H1 (cell line): ENCODE data around the gene LCLAT1. TPM values are rescaled to one million over a fixed set of nuclear protein-coding genes. Genes with fewer than 3 reads are reported as not detected.
A peak's percentile ranks its signal among the peaks of the same experiment; 100 is the strongest.

ENCODE experiments used
- CTCF ChIA-PET: fragments of 300-600 bp; sonication (Branson Sonifier 250); formaldehyde crosslinking; loops from one replicate; lab custom pipeline; 2021; ENCODE audit not compliant: partially characterized antibody; lab: Charles Lee
- POLR2A ChIA-PET: fragments of 300-600 bp; sonication (Branson Sonifier 250); formaldehyde crosslinking; loops from one replicate; lab custom pipeline; 2021; ENCODE audit warnings: inconsistent platforms; ENCODE audit not compliant: partially characterized antibody; lab: Charles Lee
- DNase-seq, 2 experiments: peaks; one replicate each; pipeline versions ENCODE4 v3.0.0 to v3.0.0-alpha.2; 2010 to 2022; ENCODE audit warnings: low spot score in 2 of 2, low read depth in 1 of 2, mixed read lengths in 1 of 2
- FAIRE-seq: peaks from 2 replicates; lab custom pipeline; 2011; peaks lifted over from hg19 to GRCh38; lab: Jason Lieb, UNC
- H2AFZ ChIP-seq: 2 replicates; pipeline ENCODE4 v1.8.1; 2012; ENCODE audit warnings: low read length, inconsistent platforms
- H2AK5ac ChIP-seq: 2 replicates; pipeline ENCODE4 v1.6.1; 2013; ENCODE audit warnings: low read depth, low read length
- H2BK120ac ChIP-seq: replicated peaks from 2 replicates; pipeline ENCODE3; 2013; ENCODE audit warnings: low read depth, low read length, inconsistent platforms
- H2BK12ac ChIP-seq: 2 replicates; pipeline ENCODE4 v1.6.1; 2013; ENCODE audit warnings: low read depth, low read length
- H2BK15ac ChIP-seq: 2 replicates; pipeline ENCODE4 v1.6.1; 2013; ENCODE audit warnings: low read length
- H2BK20ac ChIP-seq: 2 replicates; pipeline ENCODE4 v1.6.1; 2013; ENCODE audit warnings: low read length
- H2BK5ac ChIP-seq: 2 replicates; pipeline ENCODE4 v1.6.1; 2013; ENCODE audit warnings: low read depth, low read length
- H3K14ac ChIP-seq: 2 replicates; pipeline ENCODE4 v1.6.1; 2013; ENCODE audit warnings: inconsistent platforms; ENCODE audit not compliant: insufficient read length
- H3K18ac ChIP-seq: 2 replicates; pipeline ENCODE4 v1.6.1; 2013; ENCODE audit warnings: low read length; ENCODE audit errors: extremely low read depth
- H3K23ac ChIP-seq: 2 replicates; pipeline ENCODE4 v1.6.1; 2013; ENCODE audit warnings: inconsistent platforms; ENCODE audit not compliant: insufficient read length
- H3K23me2 ChIP-seq: 2 replicates; pipeline ENCODE4 v1.6.1; 2013; ENCODE audit warnings: low read depth, low read length
- H3K27ac ChIP-seq: 2 replicates; pipeline ENCODE4 v1.6.1; 2011; ENCODE audit warnings: low read depth, low read length, inconsistent platforms
- H3K27me3 ChIP-seq, 4 experiments: replicated peaks in 1 of 4; 1 replicate in 1 of 4; 2 replicates in 3 of 4; pipeline versions ENCODE4 v1.6.1 to v1.8.1; 2011 to 2013; ENCODE audit warnings: low read length in 3 of 4, mild to moderate bottlenecking in 3 of 4, inconsistent platforms in 2 of 4, mixed read lengths in 2 of 4, moderate library complexity in 1 of 4; ENCODE audit not compliant: control insufficient read depth in 3 of 4, insufficient read depth in 3 of 4; ENCODE audit errors: extremely low read depth in 1 of 4
- H3K36me3 ChIP-seq, 4 experiments: 2 replicates each; pipeline versions ENCODE4 v1.6.1 to v1.8.1; 2011 to 2013; ENCODE audit warnings: mild to moderate bottlenecking in 4 of 4, low read length in 3 of 4, moderate library complexity in 2 of 4, control low read depth in 1 of 4, inconsistent platforms in 1 of 4; ENCODE audit not compliant: insufficient read depth in 4 of 4, control insufficient read depth in 2 of 4
- H3K4ac ChIP-seq: replicated peaks from 2 replicates; pipeline ENCODE3; 2013; ENCODE audit warnings: low read length, low read depth, mixed read lengths, inconsistent platforms; ENCODE audit not compliant: insufficient read length
- H3K4me1 ChIP-seq, 4 experiments: replicated peaks in 1 of 4; 1 replicate in 1 of 4; 2 replicates in 3 of 4; pipeline versions ENCODE4 v1.6.1 to v1.8.1; 2011 to 2013; ENCODE audit warnings: low read length in 3 of 4, inconsistent platforms in 2 of 4, mixed read lengths in 1 of 4; ENCODE audit not compliant: insufficient read depth in 4 of 4, control insufficient read depth in 3 of 4
- H3K4me2 ChIP-seq, 2 experiments: 2 replicates each; pipeline versions ENCODE4 v1.6.1 to v1.8.1; 2011 to 2013; ENCODE audit warnings: low read depth in 2 of 2, low read length in 2 of 2, control low read depth in 1 of 2, inconsistent platforms in 1 of 2, mild to moderate bottlenecking in 1 of 2; ENCODE audit not compliant: insufficient read depth in 1 of 2
- H3K4me3 ChIP-seq, 4 experiments: fragments of 200-600, 300-600 bp in 1 of 4; sonication (generic), shearing (Covaris generic), sonication (Bioruptor Twin) in 1 of 4; 2 replicates each; pipeline versions ENCODE4 v1.5.1 to v1.8.1; 2011 to 2016; ENCODE audit warnings: low read length in 4 of 4, low read depth in 3 of 4, control low read depth in 2 of 4, inconsistent platforms in 2 of 4, mild to moderate bottlenecking in 2 of 4, mixed read lengths in 1 of 4, moderate library complexity in 1 of 4; ENCODE audit not compliant: insufficient read depth in 2 of 4; ENCODE audit errors: extremely low read depth in 1 of 4
- H3K56ac ChIP-seq: replicated peaks from 2 replicates; pipeline ENCODE3; 2013; ENCODE audit warnings: low read depth, mild to moderate bottlenecking, mixed read lengths, low read length, inconsistent platforms; ENCODE audit not compliant: insufficient read length
- H3K79me1 ChIP-seq: 2 replicates; pipeline ENCODE4 v1.6.1; 2013; ENCODE audit warnings: low read depth, low read length, control low read depth
- H3K79me2 ChIP-seq, 2 experiments: 2 replicates each; pipeline versions ENCODE4 v1.6.1 to v1.8.1; 2012 to 2013; ENCODE audit warnings: low read length in 2 of 2, mild to moderate bottlenecking in 2 of 2, inconsistent platforms in 1 of 2; ENCODE audit not compliant: insufficient read depth in 2 of 2, control insufficient read depth in 1 of 2
- H3K9ac ChIP-seq, 4 experiments: replicated peaks in 1 of 4; 1 replicate in 1 of 4; 2 replicates in 3 of 4; pipeline versions ENCODE4 v1.6.1 to v1.8.1; 2011 to 2013; ENCODE audit warnings: low read depth in 3 of 4, low read length in 3 of 4, control low read depth in 2 of 4, mild to moderate bottlenecking in 2 of 4, moderate library complexity in 2 of 4, inconsistent platforms in 1 of 4; ENCODE audit errors: extremely low read depth in 1 of 4
- H3K9me3 ChIP-seq, 2 experiments: 2 replicates each; pipeline versions ENCODE4 v1.6.1 to v1.8.1; 2012 to 2013; ENCODE audit warnings: mild to moderate bottlenecking in 2 of 2, moderate library complexity in 2 of 2, control low read depth in 1 of 2, inconsistent platforms in 1 of 2, low read depth in 1 of 2, low read length in 1 of 2, mixed read lengths in 1 of 2; ENCODE audit not compliant: insufficient read depth in 2 of 2
- H4K20me1 ChIP-seq, 2 experiments: replicated peaks in 1 of 2; 2 replicates each; pipeline versions ENCODE3 to v1.8.1; 2011 to 2013; ENCODE audit warnings: inconsistent platforms in 2 of 2, low read length in 2 of 2, mild to moderate bottlenecking in 1 of 2; ENCODE audit not compliant: insufficient read depth in 2 of 2, control insufficient read depth in 1 of 2
- H4K5ac ChIP-seq: 2 replicates; pipeline ENCODE4 v1.6.1; 2013; ENCODE audit warnings: low read length, low read depth, mixed read lengths, inconsistent platforms; ENCODE audit not compliant: insufficient read length
- H4K8ac ChIP-seq: 2 replicates; pipeline ENCODE4 v1.8.0; 2013; ENCODE audit warnings: mild to moderate bottlenecking, moderate library complexity, low read length, inconsistent platforms; ENCODE audit not compliant: insufficient read depth; ENCODE audit errors: extremely low read depth
- H4K91ac ChIP-seq: replicated peaks from 2 replicates; pipeline ENCODE3; 2013; ENCODE audit warnings: low read length, mixed read lengths, inconsistent platforms; ENCODE audit not compliant: insufficient read length
- ASH2L ChIP-seq: fragments of 200-600, 300-600 bp; sonication (generic); IDR thresholded peaks from one replicate; pipeline ENCODE4 v1.7.1; 2017; ENCODE audit warnings: low read length
- ATF2 ChIP-seq: IDR thresholded peaks from 2 replicates; pipeline ENCODE4 v1.6.1; 2012; ENCODE audit warnings: low read length, inconsistent platforms
- CREB1 ChIP-seq: IDR thresholded peaks from 2 replicates; pipeline ENCODE4 v1.6.1; 2012; ENCODE audit warnings: inconsistent platforms
- EZH2 ChIP-seq: fragments of 200-600 bp; sonication (generic); IDR thresholded peaks from 2 replicates; pipeline ENCODE4 v1.7.1; 2012; ENCODE audit warnings: low read depth, mild to moderate bottlenecking, moderate library complexity, low read length, inconsistent platforms; ENCODE audit not compliant: severe bottlenecking
- GABPA ChIP-seq: IDR thresholded peaks from 2 replicates; pipeline ENCODE4 v1.6.1; 2011; ENCODE audit warnings: mild to moderate bottlenecking, low read length, moderate library complexity, borderline replicate concordance; ENCODE audit not compliant: insufficient read depth
- PHF8 ChIP-seq: fragments of 200-600 bp; sonication (generic); conservative IDR thresholded peaks from 2 replicates; pipeline ENCODE4 v1.7.1; 2012; ENCODE audit warnings: low read depth, mild to moderate bottlenecking, inconsistent platforms, low read length, moderate library complexity
- TCF12 ChIP-seq: IDR thresholded peaks from 2 replicates; pipeline ENCODE4 v1.6.1; 2011; ENCODE audit warnings: low read depth, mild to moderate bottlenecking, low read length
- ZNF274 ChIP-seq: IDR thresholded peaks from 2 replicates; pipeline ENCODE4 v1.7.0; 2012; ENCODE audit warnings: low read length, borderline replicate concordance; ENCODE audit errors: extremely low read depth
- WGBS, 2 experiments: shearing (Covaris generic) in 1 of 2; methylation state at CpG; one replicate each; pipeline versions ENCODE4 v1.1.6 to v1.1.7; 2013 to 2015; ENCODE audit warnings: low lambda C conversion rate in 2 of 2, mixed read lengths in 2 of 2, inconsistent platforms in 1 of 2, low coverage in 1 of 2, missing lambda C conversion rate in 1 of 2; ENCODE audit not compliant: insufficient replicate concordance in 2 of 2, insufficient coverage in 1 of 2, insufficient read length in 1 of 2; ENCODE audit errors: extremely low coverage in 1 of 2, missing lambda C conversion rate in 1 of 2; 5-methylcytosine and 5-hydroxymethylcytosine counted together
- polyA plus RNA-seq, 7 experiments: library from polyadenylated mRNA; depleted of rRNA in 3 of 7; stranded (reverse) in 5 of 7; unstranded in 2 of 7; fragments of >200 nt in 5 of 7; fragments of 200-250 nt in 2 of 7; gene quantifications; 1 replicate in 5 of 7; 2 replicates in 1 of 7; 4 replicates in 1 of 7; pipeline versions ENCODE4 v1.2.1 to v1.2.3, GENCODE V29; 2011 to 2013; ENCODE audit warnings: missing spikeins in 2 of 7, mixed read lengths in 2 of 7
- total RNA-seq: library from RNA; stranded (reverse); fragmentation: NEBNext Ultra II Directional; extraction: Animal tissue kit (Norgen Biotek cat#: 25700); gene quantifications from 2 replicates; pipeline ENCODE4 v1.2.1, GENCODE V29; 2021

LCLAT1 gene
- total and polyA plus RNA-seq, 2 of the 8 experiments (the other 6 are each of a cell fraction or from before 2014, with no cell fraction given) = 7.6 to 22.0 TPM

- Histone ChIP-seq H3K4me1 (peaks cover 3 to 19% (median 11%) of the 10 kb centered on the region in 4 experiments), H3K23ac (no peak overlapping the region), H3K4me2 (peak overlapping the region in 1 of 2 experiments; percentile 52; a peak in 2 of 4 replicates), H3K79me2 (no peaks in the 10 kb centered on the region), H3K36me3 (no peaks in the 10 kb centered on the region), H3K79me1 (no peaks in the 10 kb centered on the region), H3K4me3 (peak overlapping the region in 1 of 4 experiments; percentile 30; a peak in 2 of 8 replicates), H3K9me3 (no peaks in the 10 kb centered on the region), H3K23me2 (no peaks in the 10 kb centered on the region), H2AK5ac (no peak overlapping the region), H2BK120ac (no peak overlapping the region), H3K9ac (no peak overlapping the region), H3K27me3 (peaks cover 0 to 5% (median 0%) of the 10 kb centered on the region in 4 experiments; a peak in 2 of 7 replicates), H4K20me1 (no peaks in the 10 kb centered on the region), H3K18ac (peak overlapping the region; percentile 75; the same call in 1 of the 2 replicates), H3K4ac (no peak overlapping the region), H3K56ac (no peak overlapping the region), H2BK5ac (peak overlapping the region; percentile 31; the same call in 1 of the 2 replicates), H2AFZ (no peak overlapping the region), H2BK12ac (no peak overlapping the region), H4K5ac (no peak overlapping the region), H2BK15ac (peak overlapping the region; percentile 54; the same call in 1 of the 2 replicates), H2BK20ac (no peak overlapping the region; the same call in 1 of the 2 replicates), H3K27ac (no peak overlapping the region), H3K14ac (no peak overlapping the region), H4K91ac (peak overlapping the region; percentile 40), H4K8ac (no peak overlapping the region)
- no peak for DNase-seq
- no peak for FAIRE-seq
- ChIA-PET POLR2A (interaction anchor here (0.8 to 1.6 kb wide), 2 partner anchors 11 to 25 kb away, joined by 3 to 4 read pairs; no protein-coding TSS in a partner anchor), CTCF (interaction anchor here (0.6 to 2.0 kb wide), 2 partner anchors 26 to 983 kb away, joined by 3 to 6 read pairs; no protein-coding TSS in a partner anchor)
- WGBS, 2 experiments = 86% methylated on average over 1 of the region's 1 CpG; no CpG with 5 or more reads in 1 of the 2 experiments
- TF ChIP-seq ASH2L (no peak), TCF12 (no peak), GABPA (no peak), EZH2 (no peak), ATF2 (no peak), CREB1 (no peak), PHF8 (no peak), ZNF274 (no peak)
These were observed 41.8 kb upstream of the LCLAT1 start for GRCh38 chr2:30405260-30405605.
